HEK293 (cell line): ENCODE data around the gene CZIB.

Experiments
- CTCF ChIP-seq: fragments of 450-650 bp; formaldehyde crosslinking; IDR thresholded peaks from 2 replicates; pipeline ENCODE4 v1.5.1; 2016; ENCODE audit warnings: missing biosample characterization, missing genetic modification characterization
- GFI1B ChIP-seq: fragments of 450-650 bp; formaldehyde crosslinking; IDR thresholded peaks from 2 replicates; pipeline ENCODE4 v1.5.1; 2016; ENCODE audit warnings: missing biosample characterization, missing genetic modification characterization
- SP7 ChIP-seq: fragments of 450-650 bp; formaldehyde crosslinking; IDR thresholded peaks from 2 replicates; pipeline ENCODE4 v1.5.1; 2016; ENCODE audit warnings: missing biosample characterization, missing genetic modification characterization
- ZFP3 ChIP-seq: fragments of 450-650 bp; formaldehyde crosslinking; IDR thresholded peaks from 2 replicates; pipeline ENCODE4 v1.5.1; 2016; ENCODE audit warnings: low read depth, missing biosample characterization, missing genetic modification characterization
- ZNF157 ChIP-seq: fragments of 450-650 bp; formaldehyde crosslinking; IDR thresholded peaks from 2 replicates; pipeline ENCODE4 v1.5.1; 2016; ENCODE audit warnings: missing biosample characterization, missing genetic modification characterization
- ZNF341 ChIP-seq: fragments of 450-650 bp; formaldehyde crosslinking; IDR thresholded peaks from 2 replicates; pipeline ENCODE4; 2016; ENCODE audit warnings: low read depth, missing biosample characterization, missing genetic modification characterization
- ZNF530 ChIP-seq: fragments of 450-650 bp; formaldehyde crosslinking; IDR thresholded peaks from 2 replicates; pipeline ENCODE4 v1.5.1; 2016; ENCODE audit warnings: low read depth, missing biosample characterization, missing genetic modification characterization
- ZNF701 ChIP-seq: fragments of 450-650 bp; formaldehyde crosslinking; IDR thresholded peaks from 2 replicates; pipeline ENCODE4 v1.5.1; 2016; ENCODE audit warnings: missing biosample characterization, missing genetic modification characterization

GRCh38 chr1:53264048-53264447, 43.6 kb upstream of the CZIB start:
- TF ChIP-seq CTCF (tag by site-specific recombination) (no peak), ZNF157 (tag by site-specific recombination) (no peak), ZNF341 (tag by site-specific recombination) (no peak), SP7 (no peak), GFI1B (no peak), ZNF530 (tag by site-specific recombination) (no peak), ZFP3 (tag by site-specific recombination) (no peak), ZNF701 (tag by site-specific recombination) (no peak)
